HG03571 (cell line): ENCODE results near the gene AADACL2.

Source experiments
- ATAC-seq: cut with Tn5 transposase; IDR thresholded peaks from one replicate; pipeline ENCODE4 v1.9.1; 2021; ENCODE audit not compliant: unreplicated experiment

AADACL2 gene

DNA sequence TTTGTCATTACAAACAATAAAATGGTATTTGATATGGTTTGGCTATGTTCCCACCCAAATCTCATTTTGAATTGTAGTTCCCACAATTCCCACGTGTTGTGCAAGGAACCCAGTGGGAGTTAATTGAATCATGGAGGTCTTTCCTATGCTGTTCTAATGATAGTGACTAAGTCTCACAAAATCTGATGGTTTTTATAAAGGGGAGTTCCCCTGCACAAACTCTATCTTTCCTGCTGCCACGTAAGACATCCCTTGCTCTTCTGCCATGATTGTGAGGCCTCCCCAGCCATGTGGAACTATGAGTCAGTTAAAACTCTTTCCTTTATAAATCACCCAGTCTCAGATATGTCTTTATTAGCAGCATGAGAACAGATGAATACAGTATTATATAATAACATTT lies 64.7 kb downstream of the AADACL2 start:
- ATAC-seq, result no peak

DNA sequence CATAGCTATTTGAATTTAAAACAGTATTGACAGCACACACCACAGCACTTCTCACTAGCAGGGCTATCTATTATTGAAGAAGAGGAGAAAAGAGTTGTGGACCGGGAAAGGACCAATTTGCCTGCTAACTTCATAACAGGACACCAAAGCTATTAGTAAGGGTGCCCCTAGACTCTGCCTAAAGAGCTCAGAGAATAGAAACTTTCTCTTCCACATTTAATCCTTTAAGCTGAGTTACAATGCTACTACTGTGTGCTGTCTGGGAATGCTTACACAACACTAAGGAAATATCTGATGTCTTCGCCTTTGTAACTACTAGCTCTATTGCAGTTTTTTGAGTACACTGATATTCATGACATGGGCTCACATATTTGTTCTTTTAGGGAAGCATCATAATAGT lies 66.7 kb downstream of the AADACL2 start:
- ATAC-seq, result no peak

DNA sequence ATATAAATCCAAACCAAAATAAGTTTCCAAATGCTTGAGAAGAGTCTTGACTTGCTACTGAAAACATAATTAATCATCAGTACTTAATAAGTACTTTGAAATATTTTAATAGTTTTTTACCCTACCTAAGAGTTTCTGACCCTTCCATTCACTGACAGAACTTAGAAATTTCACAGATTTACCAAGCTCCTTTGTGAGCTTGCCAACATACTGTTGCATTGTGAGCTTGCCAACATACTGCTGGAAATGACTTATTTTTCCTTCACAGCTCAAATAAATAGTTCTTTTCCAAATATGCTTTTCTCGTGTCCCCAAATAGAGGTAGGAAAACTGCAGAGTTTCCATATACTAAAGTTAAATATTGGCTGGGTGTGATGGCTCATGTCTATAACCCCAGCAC lies 70.5 kb downstream of the AADACL2 start:
- no peak for ATAC-seq

DNA sequence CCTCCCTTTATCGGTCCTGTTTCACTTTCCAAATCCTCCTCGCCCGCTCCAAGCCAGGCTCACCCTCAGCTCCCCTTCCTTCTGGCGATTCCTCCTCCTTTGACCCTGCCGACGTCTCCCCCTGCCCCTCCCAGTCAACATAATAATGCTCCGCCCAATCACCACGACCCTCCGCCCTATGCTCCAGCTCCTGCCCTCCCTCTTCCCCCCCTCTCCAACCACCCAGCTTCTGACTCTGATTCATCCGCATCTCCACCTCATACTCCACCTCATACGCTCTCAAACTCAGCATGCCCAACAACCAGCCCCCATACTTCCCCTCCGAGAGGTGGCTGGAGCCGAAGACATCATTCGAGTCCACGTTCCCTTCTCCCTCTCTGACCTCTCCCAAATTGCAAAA lies 73.1 kb downstream of the AADACL2 start:
- no peak for ATAC-seq
